GM23248 (cell line): ENCODE data around the gene GAK.

Source experiments
- EZH2 ChIP-seq: fragments of 200-600 bp; sonication (generic); IDR thresholded peaks from 2 replicates; pipeline ENCODE4 v1.6.1; 2018; ENCODE audit warnings: antibody characterized with exemption, mild to moderate bottlenecking; ENCODE audit not compliant: insufficient read depth, poor library complexity, severe bottlenecking
- EZH2phosphoT487 ChIP-seq: fragments of 200-600 bp; sonication (generic); IDR thresholded peaks from 2 replicates; pipeline ENCODE4 v1.6.1; 2018; ENCODE audit warnings: antibody characterized with exemption, moderate library complexity, mild to moderate bottlenecking, low read depth; ENCODE audit not compliant: insufficient read depth

DNA sequence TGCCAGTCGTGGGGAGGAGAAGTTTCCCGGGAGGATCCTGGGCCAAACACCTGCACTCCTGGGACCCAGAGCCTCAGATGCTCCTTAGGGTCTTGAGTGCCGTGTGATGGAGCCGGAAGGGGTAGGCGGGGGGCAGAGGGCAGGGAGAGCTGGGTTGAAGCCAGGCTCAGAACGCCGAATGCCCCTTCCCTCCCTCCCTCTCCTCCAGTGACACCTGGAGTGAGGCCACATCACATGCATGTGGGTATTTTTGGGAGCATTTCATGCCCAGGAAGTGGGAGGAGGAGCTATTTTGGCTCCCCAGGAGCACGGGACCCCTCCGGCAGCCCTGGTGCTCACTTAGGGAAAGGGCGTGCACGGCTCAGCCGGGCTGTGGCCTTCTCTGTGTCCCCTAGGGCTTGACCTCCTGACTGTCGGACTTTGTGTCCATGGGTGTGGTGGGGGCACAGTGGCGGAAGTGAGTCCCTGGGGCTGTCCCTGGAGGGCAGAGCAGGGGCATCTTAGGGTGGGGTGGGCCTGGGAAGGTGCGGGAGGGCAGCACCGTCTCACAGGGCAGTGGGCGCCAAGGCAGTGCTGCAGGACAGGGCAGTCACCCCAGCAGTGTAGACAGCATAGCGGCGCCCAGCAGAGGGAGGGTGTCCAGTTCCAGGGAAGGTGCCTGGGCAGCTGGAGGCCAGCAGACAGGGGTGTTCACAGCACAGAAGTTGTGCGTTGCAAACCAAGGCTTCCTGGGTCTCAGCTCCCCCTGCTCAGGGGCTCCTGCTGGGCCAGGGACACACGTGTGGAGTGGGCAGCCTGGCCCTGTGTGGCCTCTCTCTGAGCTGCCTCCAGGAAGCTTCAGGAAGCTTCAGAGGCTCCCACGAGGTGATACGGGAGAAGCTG is 101.3 kb downstream of the GAK start:
- no peak for TF ChIP-seq EZH2phosphoT487
- no peak for TF ChIP-seq EZH2
